Measurements from ENCODE around the gene SUOX. TPM values are rescaled to one million over a fixed set of nuclear protein-coding genes. Genes with fewer than 3 reads are reported as not detected.

SUOX gene
- total and polyA plus RNA-seq, 2 of the 4 experiments (the other 2 are of a cell fraction): 17.8 to 19.4 TPM

DNA sequence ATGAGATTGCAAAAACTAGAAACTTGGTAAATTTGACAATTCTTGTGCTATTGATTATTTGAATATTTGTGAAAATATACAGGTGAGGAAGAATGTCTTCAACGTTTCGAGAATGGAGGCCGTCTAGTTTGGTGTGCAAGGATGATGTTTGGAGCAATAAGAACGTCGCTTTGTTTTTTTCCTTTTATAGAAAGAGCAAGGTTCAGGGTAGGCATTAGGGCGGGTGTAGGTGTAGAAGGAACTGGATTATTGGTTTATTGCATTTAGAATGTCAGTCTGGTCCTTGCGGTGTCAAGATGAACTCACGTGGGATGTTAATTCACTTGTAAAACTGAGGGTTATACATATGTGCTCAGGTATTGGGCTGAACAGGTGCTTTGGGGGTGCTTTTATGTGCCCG is 45.8 kb downstream of the SUOX start:
- BruUV-seq (replicated peaks): no TSS peak
- 48% methylated on average over 7 of the region's 9 CpGs; no CpG with 5 or more reads in 1 of the 2 experiments for WGBS, 2 experiments (ENCODE audit: extremely low coverage in 2 of 2, insufficient read length in 1 of 2)

More for the DNA sequence above, 45.8 kb downstream of the SUOX start:
- Histone ChIP-seq H2BK120ac (ENCODE audit: low read depth, low read length) (no peak overlapping the region), H3K9ac (ENCODE audit: low read depth, low read length) (peak overlapping the region; percentile 97; the same call in 1 of the 2 replicates), H3K4ac (ENCODE audit: low read depth, low read length) (no peak overlapping the region), H2BK5ac (ENCODE audit: low read depth, low read length, poor library complexity, severe bottlenecking) (no peak overlapping the region), H2AK5ac (ENCODE audit: low read depth, low read length) (0 out of 2 replicates have a peak overlapping the region, but pooled peaks have one; percentile 3), H3K18ac (ENCODE audit: low read depth, low read length) (no peak overlapping the region), H3K23ac (ENCODE audit: low read depth, low read length) (peak overlapping the region; percentile 94), H3K27ac (ENCODE audit: insufficient read depth, low read length) (no peak overlapping the region), H3K56ac (ENCODE audit: extremely low read depth, insufficient read depth, low read length) (peak overlapping the region; percentile 100; the same call in 1 of the 2 replicates), H2AK9ac (replicated peaks; ENCODE audit: low read depth, low read length, poor library complexity) (no peak overlapping the region), H3K14ac (replicated peaks; ENCODE audit: low read depth, low read length) (peak overlapping the region; percentile 97; the same call in 1 of the 2 replicates), H3K36me3 (ENCODE audit: control insufficient read depth, insufficient read depth, low read length) (peaks cover 22% of the 10 kb centered on the region), H2BK20ac (ENCODE audit: low read depth, low read length) (no peak overlapping the region), H3K4me2 (ENCODE audit: low read depth, low read length) (peak overlapping the region; percentile 99), H3K4me1 (ENCODE audit: control insufficient read depth, insufficient read depth, low read length) (no peaks in the 10 kb centered on the region; the same call in 1 of the 2 replicates), H2AFZ (replicated peaks; ENCODE audit: low read length, poor library complexity) (no peak overlapping the region), H3K9me1 (ENCODE audit: insufficient read depth, low read length) (no peaks in the 10 kb centered on the region), H4K20me1 (ENCODE audit: insufficient read depth, low read length) (peaks cover 28% of the 10 kb centered on the region), H3K4me3 (ENCODE audit: insufficient read depth, low read depth, low read length) (peak overlapping the region; percentile 93), H4K8ac (ENCODE audit: low read depth in 2 of 2, low read length in 2 of 2) (0 out of 4 replicates have a peak overlapping the region, but pooled peaks of 1 of the 2 experiments have one; percentile 5), H3K27me3 (ENCODE audit: control insufficient read depth, insufficient read depth, low read length) (no peaks in the 10 kb centered on the region), H2BK15ac (ENCODE audit: low read depth, low read length) (no peak overlapping the region), H4K91ac (ENCODE audit: insufficient read depth, low read depth, low read length) (no peak overlapping the region), H4K5ac (ENCODE audit: low read depth, low read length) (no peak overlapping the region), H3K9me3 (ENCODE audit: control insufficient read depth, insufficient read depth, low read length) (no peaks in the 10 kb centered on the region), H3K79me1 (ENCODE audit: low read depth in 1 of 2, low read length in 2 of 2) (peaks cover 9 to 38% of the 10 kb centered on the region in 2 experiments)
- DNase-seq (no peak), ATAC-seq (ENCODE audit: low read depth) (no peak)
- intact Hi-C loops (cut with micrococcal nuclease): loop anchor here (5.0 to 10.0 kb wide), 2 partner anchors 228 to 306 kb away; partner anchors contain the start of genes ORMDL2 and SARNP
- dilution Hi-C loops (cut with HindIII; ENCODE audit: low sequenced_read_pairs, unreplicated experiment): no loop called here
- ChIA-PET CTCF (no interaction called here), POLR2A (ENCODE audit: unreplicated experiment) (no interaction called here)
- TF ChIP-seq RCOR1 (IDR thresholded peaks at IDR 0.05; ENCODE audit: insufficient replicate concordance, low read length) (no peak), CEBPB (IDR thresholded peaks at IDR 0.05; ENCODE audit: low read depth, low read length) (no peak), POLR2A (IDR thresholded peaks at IDR 0.05; ENCODE audit: low read depth, low read length) (no peak), MAFK (IDR thresholded peaks at IDR 0.05; ENCODE audit: low read depth, low read length) (no peak), BHLHE40 (IDR thresholded peaks at IDR 0.05; ENCODE audit: low read depth, low read length) (no peak), NFE2L2 (IDR thresholded peaks at IDR 0.05; ENCODE audit: low read depth, low read length) (no peak), CHD1 (IDR thresholded peaks at IDR 0.05; ENCODE audit: low read depth, low read length) (no peak), SMC3 (IDR thresholded peaks at IDR 0.05; ENCODE audit: low read depth, low read length) (no peak), MAZ (IDR thresholded peaks at IDR 0.05; ENCODE audit: borderline replicate concordance, low read depth, low read length) (no peak), RAD21 (IDR thresholded peaks at IDR 0.05; ENCODE audit: low read length) (no peak), FOS (IDR thresholded peaks at IDR 0.05; ENCODE audit: low read depth, low read length) (no peak), MXI1 (IDR thresholded peaks at IDR 0.05; ENCODE audit: borderline replicate concordance, low read depth, low read length) (no peak), RFX5 (IDR thresholded peaks at IDR 0.05; ENCODE audit: low read depth, low read length) (no peak)
- TF ChIP-seq, protein P1, sequence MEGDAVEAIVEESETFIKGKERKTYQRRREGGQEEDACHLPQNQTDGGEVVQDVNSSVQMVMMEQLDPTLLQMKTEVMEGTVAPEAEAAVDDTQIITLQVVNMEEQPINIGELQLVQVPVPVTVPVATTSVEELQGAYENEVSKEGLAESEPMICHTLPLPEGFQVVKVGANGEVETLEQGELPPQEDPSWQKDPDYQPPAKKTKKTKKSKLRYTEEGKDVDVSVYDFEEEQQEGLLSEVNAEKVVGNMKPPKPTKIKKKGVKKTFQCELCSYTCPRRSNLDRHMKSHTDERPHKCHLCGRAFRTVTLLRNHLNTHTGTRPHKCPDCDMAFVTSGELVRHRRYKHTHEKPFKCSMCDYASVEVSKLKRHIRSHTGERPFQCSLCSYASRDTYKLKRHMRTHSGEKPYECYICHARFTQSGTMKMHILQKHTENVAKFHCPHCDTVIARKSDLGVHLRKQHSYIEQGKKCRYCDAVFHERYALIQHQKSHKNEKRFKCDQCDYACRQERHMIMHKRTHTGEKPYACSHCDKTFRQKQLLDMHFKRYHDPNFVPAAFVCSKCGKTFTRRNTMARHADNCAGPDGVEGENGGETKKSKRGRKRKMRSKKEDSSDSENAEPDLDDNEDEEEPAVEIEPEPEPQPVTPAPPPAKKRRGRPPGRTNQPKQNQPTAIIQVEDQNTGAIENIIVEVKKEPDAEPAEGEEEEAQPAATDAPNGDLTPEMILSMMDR (conservative IDR thresholded peaks at IDR 0.05; ENCODE audit: low read depth, low read length): no peak
- TF ChIP-seq, protein P2, sequence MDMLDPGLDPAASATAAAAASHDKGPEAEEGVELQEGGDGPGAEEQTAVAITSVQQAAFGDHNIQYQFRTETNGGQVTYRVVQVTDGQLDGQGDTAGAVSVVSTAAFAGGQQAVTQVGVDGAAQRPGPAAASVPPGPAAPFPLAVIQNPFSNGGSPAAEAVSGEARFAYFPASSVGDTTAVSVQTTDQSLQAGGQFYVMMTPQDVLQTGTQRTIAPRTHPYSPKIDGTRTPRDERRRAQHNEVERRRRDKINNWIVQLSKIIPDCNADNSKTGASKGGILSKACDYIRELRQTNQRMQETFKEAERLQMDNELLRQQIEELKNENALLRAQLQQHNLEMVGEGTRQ (IDR thresholded peaks at IDR 0.05; ENCODE audit: low read depth, low read length): no peak
- TF ChIP-seq, protein P3, sequence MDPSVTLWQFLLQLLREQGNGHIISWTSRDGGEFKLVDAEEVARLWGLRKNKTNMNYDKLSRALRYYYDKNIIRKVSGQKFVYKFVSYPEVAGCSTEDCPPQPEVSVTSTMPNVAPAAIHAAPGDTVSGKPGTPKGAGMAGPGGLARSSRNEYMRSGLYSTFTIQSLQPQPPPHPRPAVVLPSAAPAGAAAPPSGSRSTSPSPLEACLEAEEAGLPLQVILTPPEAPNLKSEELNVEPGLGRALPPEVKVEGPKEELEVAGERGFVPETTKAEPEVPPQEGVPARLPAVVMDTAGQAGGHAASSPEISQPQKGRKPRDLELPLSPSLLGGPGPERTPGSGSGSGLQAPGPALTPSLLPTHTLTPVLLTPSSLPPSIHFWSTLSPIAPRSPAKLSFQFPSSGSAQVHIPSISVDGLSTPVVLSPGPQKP (IDR thresholded peaks at IDR 0.05; ENCODE audit: borderline replicate concordance, low read depth, low read length): no peak
- in situ Hi-C loops (cut with MboI; ENCODE audit: low sequenced_read_pairs): no loop called here

Measured in IMR-90 (cell line).